HG03135 (cell line): Measurements from ENCODE around the gene POLRMT.
A peak's percentile ranks its signal among the peaks of the same experiment; 100 is the strongest.

Experiments
- ATAC-seq: cut with Tn5 transposase; IDR thresholded peaks from one replicate; pipeline ENCODE4 v1.9.1; 2021; ENCODE audit warnings: mild to moderate bottlenecking, moderate library complexity; ENCODE audit not compliant: unreplicated experiment

The POLRMT gene

DNA sequence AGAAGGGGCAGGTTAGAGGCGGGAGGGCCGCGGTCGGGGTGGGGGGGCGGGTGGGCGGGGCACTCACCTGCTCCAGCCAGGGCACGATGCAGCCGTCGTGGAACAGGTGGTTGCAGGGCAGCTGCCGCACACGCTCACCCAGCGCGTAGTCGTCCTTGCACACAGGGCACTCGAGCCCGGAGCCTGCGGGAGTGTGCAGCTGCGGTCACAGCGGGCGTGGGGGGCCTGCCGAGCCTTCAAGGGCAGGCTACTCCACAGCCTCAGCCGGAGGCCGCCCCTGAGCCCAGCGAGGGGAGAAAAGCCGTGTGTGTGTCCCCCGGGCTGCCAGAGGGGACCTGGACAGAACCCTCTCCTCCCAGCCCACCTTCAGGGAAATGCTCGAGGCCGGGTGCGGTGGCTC is 15.0 kb upstream of the POLRMT start:
- ATAC-seq, result no peak

- ATAC-seq, result no peak
Measured at GRCh38 chr19:647566-648284, 14.4 kb upstream of the POLRMT start.

GRCh38 chr19:646779-647565 is 13.6 kb upstream of the POLRMT start:
- ATAC-seq, result no peak

DNA sequence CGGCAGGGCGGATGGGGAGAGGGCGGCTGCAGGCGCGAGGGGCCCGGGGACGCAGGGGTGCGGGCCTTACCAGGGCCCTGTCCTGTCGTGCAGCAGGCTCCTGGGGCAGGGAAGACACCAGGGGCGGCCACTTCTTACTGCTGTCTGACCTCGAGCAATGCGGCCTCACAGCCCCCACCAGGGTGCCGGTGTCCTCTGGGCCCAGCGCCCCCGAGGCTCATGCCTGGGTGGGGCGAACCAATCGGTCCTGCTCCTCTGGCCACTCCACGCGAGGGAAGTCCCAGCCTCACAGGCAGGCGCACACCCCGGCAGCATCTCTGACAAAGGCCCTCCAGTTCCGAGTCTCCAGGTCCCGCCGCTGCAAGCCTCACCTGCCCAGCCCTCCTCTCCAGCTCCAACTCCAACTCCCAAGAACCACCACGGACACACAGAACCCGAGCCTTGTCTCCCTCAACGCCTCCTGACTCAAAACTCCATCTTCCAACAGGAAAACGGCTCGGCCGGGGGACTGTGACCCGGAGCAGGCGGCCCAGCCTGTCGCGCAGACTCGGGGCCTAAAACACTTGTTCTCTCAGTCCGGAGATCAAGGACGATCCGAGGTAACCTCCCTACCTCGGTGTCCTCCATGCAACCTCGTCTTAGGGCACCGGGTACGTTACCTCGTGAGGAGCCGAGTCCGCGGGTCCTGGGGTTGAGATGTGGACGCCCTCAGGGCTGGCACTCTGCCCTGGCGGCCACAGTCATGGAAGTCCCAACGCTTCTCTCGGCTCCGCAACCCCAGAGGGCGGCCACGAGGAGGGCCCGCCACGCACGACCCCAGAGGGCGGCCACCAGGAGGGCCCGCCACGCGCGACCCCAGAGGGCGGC is 12.8 kb upstream of the POLRMT start:
- ATAC-seq, result no peak

DNA sequence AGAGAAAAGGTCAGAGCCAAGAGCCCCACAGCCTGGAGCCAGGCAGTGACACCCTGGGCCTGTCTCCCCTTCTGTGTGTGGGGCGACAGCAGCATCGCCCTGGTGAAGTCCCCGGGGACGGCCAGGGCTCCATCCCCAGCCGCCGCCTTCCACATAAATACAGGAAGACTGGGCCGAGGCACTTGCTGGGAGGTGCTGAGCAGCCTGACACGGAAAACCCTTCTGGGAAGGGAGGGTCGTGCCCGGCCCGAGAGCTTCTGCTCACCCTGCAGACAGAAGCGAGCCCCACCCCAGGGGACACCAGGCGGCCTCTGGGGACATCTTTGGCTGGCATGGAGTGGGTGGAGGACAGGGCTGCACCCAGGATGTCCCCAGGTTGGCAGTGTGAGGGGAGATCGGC is 11.5 kb upstream of the POLRMT start:
- no peak for ATAC-seq

- no peak for ATAC-seq
Measured at GRCh38 chr19:644363-644762, 11.0 kb upstream of the POLRMT start.

DNA sequence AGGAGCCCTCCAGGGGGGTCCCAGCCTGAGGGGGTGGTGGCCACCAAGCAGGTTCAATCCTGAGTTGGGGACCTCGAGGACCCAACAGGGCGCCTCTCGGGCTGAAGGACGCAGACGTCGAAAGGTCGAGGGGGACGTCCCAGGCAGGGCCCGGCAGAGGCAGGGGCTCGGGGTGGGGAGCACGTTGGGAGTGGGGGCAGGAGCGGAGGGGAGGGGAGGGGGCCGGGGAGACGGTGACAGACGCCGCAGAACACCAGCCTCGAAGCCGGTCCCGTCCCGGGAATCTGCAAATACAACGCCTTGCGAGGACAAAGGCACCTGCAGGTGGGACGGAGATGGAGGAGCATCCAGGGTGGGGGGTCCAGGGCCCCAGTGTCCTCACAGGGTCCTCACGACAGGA is 10.4 kb upstream of the POLRMT start:
- ATAC-seq, result no peak

- no peak for ATAC-seq
Measured at GRCh38 chr19:642767-643727, 9.7 kb upstream of the POLRMT start.

- ATAC-seq, result no peak
Measured at GRCh38 chr19:641702-642101, 8.4 kb upstream of the POLRMT start.

- no peak for ATAC-seq
Measured at GRCh38 chr19:640606-641189, 7.4 kb upstream of the POLRMT start.

GRCh38 chr19:640161-640558 is 6.8 kb upstream of the POLRMT start:
- ATAC-seq, result no peak

- peak; percentile 47 for ATAC-seq
Measured at GRCh38 chr19:639253-640160, 6.2 kb upstream of the POLRMT start, which contains the start of gene FGF22. Gene FGF22 (plus strand): TSS chr19:639879. CDS start chr19:639926, 47 bp downstream.

GRCh38 chr19:638906-639252 is 5.5 kb upstream of the POLRMT start:
- no peak for ATAC-seq

DNA sequence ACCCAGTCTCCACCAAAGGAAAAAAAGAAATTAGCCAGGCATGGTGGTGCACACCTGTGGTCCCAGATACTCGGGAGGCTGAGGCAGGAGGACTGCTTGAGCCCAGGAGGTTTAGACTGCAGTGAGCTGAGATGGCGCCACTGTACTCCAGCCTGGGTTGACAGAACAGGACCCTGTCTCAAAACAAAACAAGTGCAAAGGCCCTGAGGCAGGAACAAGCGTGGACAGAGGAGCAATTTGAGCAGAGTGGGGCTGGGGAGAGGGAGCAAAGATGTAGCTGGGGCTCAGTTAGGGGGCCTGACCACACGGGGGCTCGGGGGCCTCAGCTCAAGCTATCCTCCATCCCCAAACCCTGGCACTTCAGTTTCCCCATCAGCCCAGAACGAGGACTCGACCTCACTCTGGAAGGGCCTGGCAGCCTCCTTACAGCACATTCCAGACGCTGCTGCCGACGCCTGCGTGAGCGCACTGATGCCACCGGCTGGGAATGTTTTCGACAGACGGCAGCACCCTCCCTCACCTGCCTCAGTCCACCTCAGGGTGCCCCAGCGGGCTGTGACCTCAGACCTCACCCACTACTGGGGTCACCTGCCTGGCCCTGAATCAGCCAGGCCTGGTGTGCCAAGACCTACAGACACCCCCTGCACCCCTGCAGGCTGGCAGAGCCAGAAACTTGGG is 1.8 kb upstream of the POLRMT start:
- no peak for ATAC-seq

GRCh38 chr19:633786-634639 is 676 bp upstream of the POLRMT start:
- no peak for ATAC-seq

- ATAC-seq, result peak; percentile 10
Measured at GRCh38 chr19:632579-633067, 714 bp downstream of the POLRMT start.
